ENCODE results near the gene PRPF31. TPM values are rescaled to one million over a fixed set of nuclear protein-coding genes. Genes with fewer than 3 reads are reported as not detected.

PRPF31 gene
- polyA plus RNA-seq, 4 donors, result 64.7 to 81.6 (median 67.2) TPM

Other genes with a start within 250 kb of the PRPF31 start
- 10 to 100 TPM; 71.2 to 79.5 (median 79.5) TPM for gene MYADM, start 247.9 kb upstream of the PRPF31 start, polyA plus RNA-seq (ENCODE audit: insufficient read length in 4 of 4)
- under 1 TPM; 0.39 to 0.67 (median 0.54) TPM for gene PRKCG, start 233.6 kb upstream of the PRPF31 start, polyA plus RNA-seq (ENCODE audit: insufficient read length in 4 of 4)
- 1 to 10 TPM in 2 of 4 donors, under 1 TPM in 2; 0.61 to 1.4 (median 0.94) TPM for gene CACNG7, start 206.5 kb upstream of the PRPF31 start, polyA plus RNA-seq (ENCODE audit: insufficient read length in 4 of 4)
- under 1 TPM; 0.17 to 0.29 (median 0.26) TPM for gene CACNG8, start 152.8 kb upstream of the PRPF31 start, polyA plus RNA-seq (ENCODE audit: insufficient read length in 4 of 4)
- gene CACNG6, start 124.1 kb upstream of the PRPF31 start, polyA plus RNA-seq (ENCODE audit: insufficient read length in 4 of 4), result 1 to 10 TPM in 1 of 4 donors, under 1 TPM in 3; 0.77 to 1.5 (median 0.84) TPM
- gene VSTM1, start 51.9 kb upstream of the PRPF31 start, polyA plus RNA-seq (ENCODE audit: insufficient read length in 4 of 4), result under 1 TPM in 2 of 4 donors, not detected in 2; 0.17 to 0.18 TPM
- gene TARM1, start 34.4 kb upstream of the PRPF31 start, polyA plus RNA-seq (ENCODE audit: insufficient read length in 4 of 4), result not detected
- under 1 TPM; 0.15 to 0.33 (median 0.21) TPM for gene OSCAR, start 15.0 kb upstream of the PRPF31 start, polyA plus RNA-seq (ENCODE audit: insufficient read length in 4 of 4)
- 100 to 1,000 TPM; 103 to 139 (median 114) TPM for gene NDUFA3, start 12.9 kb upstream of the PRPF31 start, polyA plus RNA-seq (ENCODE audit: insufficient read length in 4 of 4)
- gene TFPT, start 97 bp upstream of the PRPF31 start, polyA plus RNA-seq (ENCODE audit: insufficient read length in 4 of 4), result 10 to 100 TPM; 14.3 to 22.6 (median 14.4) TPM
- gene CNOT3, start 22.0 kb downstream of the PRPF31 start, polyA plus RNA-seq (ENCODE audit: insufficient read length in 4 of 4), result 10 to 100 TPM; 61.5 to 76.2 (median 64.8) TPM
- gene LENG1, start 44.0 kb downstream of the PRPF31 start, polyA plus RNA-seq (ENCODE audit: insufficient read length in 4 of 4), result 1 to 10 TPM; 7.9 to 9.6 (median 8.4) TPM
- 10 to 100 TPM; 26.9 to 35.6 (median 33.7) TPM for gene TMC4, start 57.4 kb downstream of the PRPF31 start, polyA plus RNA-seq (ENCODE audit: insufficient read length in 4 of 4)
- 10 to 100 TPM; 65.8 to 86.6 (median 70.3) TPM for gene MBOAT7, start 73.8 kb downstream of the PRPF31 start, polyA plus RNA-seq (ENCODE audit: insufficient read length in 4 of 4)
- 10 to 100 TPM; 52.4 to 68.5 (median 54.5) TPM for gene TSEN34, start 75.6 kb downstream of the PRPF31 start, polyA plus RNA-seq (ENCODE audit: insufficient read length in 4 of 4)
- 1,000 to 10,000 TPM; 1,225 to 2,135 (median 1,430) TPM for gene RPS9, start 85.1 kb downstream of the PRPF31 start, polyA plus RNA-seq (ENCODE audit: insufficient read length in 4 of 4)
- 1 to 10 TPM in 2 of 4 donors, under 1 TPM in 2; 0.83 to 1.7 (median 1.1) TPM for gene LILRB3, start 107.3 kb downstream of the PRPF31 start, polyA plus RNA-seq (ENCODE audit: insufficient read length in 4 of 4)
- gene LILRA6, start 127.0 kb downstream of the PRPF31 start, polyA plus RNA-seq (ENCODE audit: insufficient read length in 4 of 4), result under 1 TPM; 0.25 to 0.83 (median 0.65) TPM
- gene LILRB5, start 141.5 kb downstream of the PRPF31 start, polyA plus RNA-seq (ENCODE audit: insufficient read length in 4 of 4), result 1 to 10 TPM; 1.9 to 2.6 (median 2.1) TPM
- gene LILRB2, start 165.4 kb downstream of the PRPF31 start, polyA plus RNA-seq (ENCODE audit: insufficient read length in 4 of 4), result 1 to 10 TPM in 2 of 4 donors, under 1 TPM in 2; 0.87 to 1.5 (median 1.0) TPM
- gene LILRA5, start 197.4 kb downstream of the PRPF31 start, polyA plus RNA-seq (ENCODE audit: insufficient read length in 4 of 4), result 1 to 10 TPM in 1 of 4 donors, under 1 TPM in 3; 0.17 to 1.2 (median 0.34) TPM
- under 1 TPM in 3 of 4 donors, not detected in 1; 0.04 to 0.20 (median 0.12) TPM for gene LILRA4, start 223.4 kb downstream of the PRPF31 start, polyA plus RNA-seq (ENCODE audit: insufficient read length in 4 of 4)
- gene LAIR1, start 249.2 kb downstream of the PRPF31 start, polyA plus RNA-seq (ENCODE audit: insufficient read length in 4 of 4), result 1 to 10 TPM; 3.3 to 5.6 (median 4.7) TPM